Measurements from ENCODE around the gene LSM7.
A peak's percentile ranks its signal among the peaks of the same experiment; 100 is the strongest.

Gene LSM7

GRCh38 chr19:2312820-2313501 is 15.4 kb downstream of the LSM7 start:
- Mint-ChIP-seq H3K27ac (no peak overlapping the region), H3K4me3 (no peak overlapping the region)

GRCh38 chr19:2311093-2311492 is 17.3 kb downstream of the LSM7 start:
- Mint-ChIP-seq H3K27ac (no peak overlapping the region), H3K4me3 (no peak overlapping the region), H3K9me3 (peaks cover 13% of the 10 kb centered on the region), H3K4me1 (ENCODE audit: low read depth) (peaks cover 2% of the 10 kb centered on the region), H3K27me3 (ENCODE audit: low read depth) (peaks cover 70% of the 10 kb centered on the region), H3K36me3 (ENCODE audit: low read depth) (peaks cover 3% of the 10 kb centered on the region)

More at GRCh38 chr19:2312820-2313501, 15.4 kb downstream of the LSM7 start:
- H3K4me1 Mint-ChIP-seq (ENCODE audit: low read depth), result peaks cover 2% of the 10 kb centered on the region
- H3K27me3 Mint-ChIP-seq (ENCODE audit: low read depth), result peaks cover 60% of the 10 kb centered on the region
- peaks cover 3% of the 10 kb centered on the region for H3K36me3 Mint-ChIP-seq (ENCODE audit: low read depth)
- H3K9me3 Mint-ChIP-seq, result peaks cover 13% of the 10 kb centered on the region

DNA sequence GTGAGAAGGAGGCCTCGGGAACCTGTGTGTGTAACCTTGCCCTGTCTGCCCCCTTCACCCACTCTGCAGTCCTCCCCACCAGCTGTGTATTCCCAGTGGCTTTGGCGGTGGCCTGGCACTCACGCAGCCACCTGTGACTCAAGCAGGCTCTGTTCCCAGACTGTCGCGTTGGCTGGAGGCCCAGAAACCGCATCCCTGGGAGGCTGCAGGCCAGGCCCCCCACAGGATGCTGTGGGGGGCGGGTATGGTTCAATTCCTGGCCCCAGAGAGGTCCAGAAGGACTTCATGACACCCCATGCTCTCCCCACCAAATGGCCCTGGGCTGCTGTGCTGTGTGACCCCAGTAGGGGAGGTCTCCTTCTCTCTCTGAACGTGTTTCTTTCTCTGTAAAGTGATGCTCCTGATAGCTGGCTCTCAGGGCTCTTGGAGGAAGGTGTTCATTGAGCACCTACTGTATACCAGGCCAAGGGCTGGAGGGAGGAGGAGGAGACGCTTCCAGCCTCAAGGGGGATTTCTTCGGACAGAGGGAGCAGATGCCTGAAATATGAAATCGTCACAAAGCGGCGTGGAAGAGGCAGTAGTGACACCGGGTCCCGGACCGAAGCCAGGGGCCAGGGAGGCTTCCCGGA is 18.5 kb downstream of the LSM7 start:
- no peak overlapping the region for H3K27ac Mint-ChIP-seq
- H3K4me3 Mint-ChIP-seq, result no peak overlapping the region
- peaks cover 4% of the 10 kb centered on the region for H3K9me3 Mint-ChIP-seq
- H3K4me1 Mint-ChIP-seq (ENCODE audit: low read depth), result peaks cover 2% of the 10 kb centered on the region
- peaks cover 3% of the 10 kb centered on the region for H3K36me3 Mint-ChIP-seq (ENCODE audit: low read depth)
- peaks cover 74% of the 10 kb centered on the region for H3K27me3 Mint-ChIP-seq (ENCODE audit: low read depth)

DNA sequence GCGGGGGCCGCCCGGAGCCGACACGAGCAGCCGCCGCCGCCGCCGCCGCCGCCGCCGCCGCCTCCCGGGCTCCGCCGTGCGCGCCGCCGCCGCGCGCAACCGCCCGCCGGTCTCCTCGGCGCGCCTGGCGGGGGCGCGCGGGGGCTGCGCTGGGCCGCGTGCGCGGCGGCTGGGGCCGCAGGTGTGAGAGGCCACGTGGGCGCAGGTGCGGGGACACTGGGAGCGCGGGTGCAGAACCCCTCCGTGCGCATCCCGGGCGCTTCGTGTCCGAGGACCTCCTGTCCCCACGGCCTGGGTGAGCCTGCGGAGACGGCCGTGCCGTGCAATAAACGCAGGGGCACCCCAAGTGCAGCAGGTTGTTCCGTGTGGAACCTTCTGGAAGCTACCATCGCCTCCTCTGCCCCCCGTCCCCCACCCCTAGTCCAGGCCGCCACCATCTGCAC is 20.3 kb downstream of the LSM7 start, which contains the start of gene LINGO3:
TSS of gene LINGO3 (minus strand) at position 41 of the 443 bp plus-strand sequence. CDS start 16,378 bp downstream, outside the sequence.
- peaks cover 75% of the 10 kb centered on the region for H3K27me3 Mint-ChIP-seq (ENCODE audit: low read depth)
- peaks cover 9% of the 10 kb centered on the region for H3K36me3 Mint-ChIP-seq (ENCODE audit: low read depth)
- H3K27ac Mint-ChIP-seq, result no peak within 1 kb of the TSS
- H3K4me3 Mint-ChIP-seq, result peak within 1 kb of the TSS; percentile 68
- peaks cover 2% of the 10 kb centered on the region for H3K4me1 Mint-ChIP-seq (ENCODE audit: low read depth)
- no peaks in the 10 kb centered on the region for H3K9me3 Mint-ChIP-seq

GRCh38 chr19:2307518-2308012 is 20.8 kb downstream of the LSM7 start:
- Mint-ChIP-seq H3K4me3 (no peak overlapping the region), H3K27ac (no peak overlapping the region), H3K9me3 (no peaks in the 10 kb centered on the region), H3K27me3 (ENCODE audit: low read depth) (peaks cover 77% of the 10 kb centered on the region), H3K4me1 (ENCODE audit: low read depth) (peaks cover 6% of the 10 kb centered on the region), H3K36me3 (ENCODE audit: low read depth) (peaks cover 10% of the 10 kb centered on the region)

- H3K9me3 Mint-ChIP-seq, result no peaks in the 10 kb centered on the region
- no peak overlapping the region for H3K4me3 Mint-ChIP-seq
- H3K27me3 Mint-ChIP-seq (ENCODE audit: low read depth), result peaks cover 74% of the 10 kb centered on the region
- peaks cover 10% of the 10 kb centered on the region for H3K36me3 Mint-ChIP-seq (ENCODE audit: low read depth)
- peaks cover 6% of the 10 kb centered on the region for H3K4me1 Mint-ChIP-seq (ENCODE audit: low read depth)
- H3K27ac Mint-ChIP-seq, result no peak overlapping the region
These were observed 21.4 kb downstream of the LSM7 start for GRCh38 chr19:2306971-2307370.

- no peak overlapping the region for H3K4me3 Mint-ChIP-seq
- peaks cover 76% of the 10 kb centered on the region for H3K27me3 Mint-ChIP-seq (ENCODE audit: low read depth)
These were observed 22.0 kb downstream of the LSM7 start for GRCh38 chr19:2306281-2306806.

GRCh38 chr19:2305452-2306280 is 22.7 kb downstream of the LSM7 start:
- no peaks in the 10 kb centered on the region for H3K9me3 Mint-ChIP-seq
- H3K4me3 Mint-ChIP-seq, result no peak overlapping the region
- H3K27ac Mint-ChIP-seq, result no peak overlapping the region
- peaks cover 6% of the 10 kb centered on the region for H3K4me1 Mint-ChIP-seq (ENCODE audit: low read depth)
- H3K27me3 Mint-ChIP-seq (ENCODE audit: low read depth), result peaks cover 75% of the 10 kb centered on the region
- peaks cover 10% of the 10 kb centered on the region for H3K36me3 Mint-ChIP-seq (ENCODE audit: low read depth)

More at GRCh38 chr19:2306281-2306806, 22.0 kb downstream of the LSM7 start:
- Mint-ChIP-seq H3K36me3 (ENCODE audit: low read depth) (peaks cover 10% of the 10 kb centered on the region), H3K9me3 (no peaks in the 10 kb centered on the region), H3K4me1 (ENCODE audit: low read depth) (peaks cover 6% of the 10 kb centered on the region), H3K27ac (no peak overlapping the region)

GRCh38 chr19:2303211-2303798 is 25.1 kb downstream of the LSM7 start:
- peaks cover 4% of the 10 kb centered on the region for H3K4me1 Mint-ChIP-seq (ENCODE audit: low read depth)
- H3K27me3 Mint-ChIP-seq (ENCODE audit: low read depth), result peaks cover 52% of the 10 kb centered on the region
- peaks cover 7% of the 10 kb centered on the region for H3K36me3 Mint-ChIP-seq (ENCODE audit: low read depth)
- H3K9me3 Mint-ChIP-seq, result no peaks in the 10 kb centered on the region
- no peak overlapping the region for H3K27ac Mint-ChIP-seq
- no peak overlapping the region for H3K4me3 Mint-ChIP-seq

DNA sequence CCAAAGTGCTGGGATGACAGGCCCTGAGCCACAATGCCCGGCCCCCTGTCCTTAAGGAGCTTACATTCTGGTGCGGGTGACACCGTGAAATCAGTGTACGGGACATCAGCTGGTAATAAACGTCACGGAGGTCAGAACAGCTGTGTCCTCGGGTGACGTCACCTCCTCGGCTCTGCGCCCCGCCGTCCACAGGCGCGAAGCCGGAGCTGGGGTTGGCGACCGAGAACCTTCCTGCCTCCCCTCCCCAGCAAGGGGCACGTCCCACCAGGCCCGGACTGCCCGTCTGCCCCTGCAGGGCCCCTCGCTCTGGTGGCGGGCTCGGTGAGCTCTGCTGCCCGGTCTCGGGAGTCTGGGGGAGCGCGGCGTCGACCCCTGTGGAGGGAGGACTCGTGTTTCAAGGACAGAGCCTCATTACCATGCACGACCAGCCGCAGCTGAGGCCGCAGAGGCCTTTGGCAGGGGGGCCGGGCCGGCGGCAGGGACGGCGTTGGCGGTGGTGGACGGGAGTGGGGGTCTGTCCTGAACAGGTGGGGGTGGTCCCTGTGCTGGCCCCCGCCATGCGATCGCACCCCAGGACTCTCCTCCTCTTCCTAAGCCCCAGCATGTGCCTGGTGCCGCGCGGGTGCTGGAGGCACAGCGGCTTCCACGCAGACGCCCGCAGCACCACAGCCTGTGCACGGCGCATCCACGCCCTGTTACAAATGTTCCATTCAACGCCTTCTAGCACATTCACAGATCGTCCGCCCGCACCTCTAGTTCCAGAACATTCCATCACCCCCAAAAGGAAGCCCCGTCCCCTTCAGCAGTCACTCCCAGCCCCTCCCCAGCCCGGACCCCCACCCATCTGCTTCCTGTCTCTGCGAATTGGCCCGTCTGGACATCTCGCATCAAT is 25.8 kb downstream of the LSM7 start:
- no peak overlapping the region for H3K4me3 Mint-ChIP-seq
- H3K27me3 Mint-ChIP-seq (ENCODE audit: low read depth), result peaks cover 51% of the 10 kb centered on the region
- peaks cover 7% of the 10 kb centered on the region for H3K36me3 Mint-ChIP-seq (ENCODE audit: low read depth)
- peaks cover 4% of the 10 kb centered on the region for H3K4me1 Mint-ChIP-seq (ENCODE audit: low read depth)
- H3K27ac Mint-ChIP-seq, result no peak overlapping the region
- no peaks in the 10 kb centered on the region for H3K9me3 Mint-ChIP-seq

DNA sequence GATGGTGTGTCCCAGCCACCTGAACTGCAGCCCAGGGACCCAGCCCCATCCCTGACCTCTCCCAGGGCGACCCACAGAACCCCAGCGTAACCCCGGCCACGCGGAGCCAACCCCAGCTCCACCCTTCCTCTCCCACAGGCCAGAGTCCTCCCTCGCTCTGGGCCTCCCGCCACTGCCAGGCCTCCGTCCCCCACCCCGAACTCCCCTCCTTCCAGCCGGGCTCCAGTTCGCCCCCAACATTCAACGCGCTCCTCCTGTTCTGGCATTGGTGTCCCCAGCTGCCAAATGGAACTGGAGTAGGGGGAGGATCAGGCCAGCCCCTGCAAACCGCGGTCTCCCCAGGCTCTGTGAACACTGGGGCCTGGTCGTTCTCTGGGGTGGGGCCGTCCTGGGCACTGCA is 27.9 kb downstream of the LSM7 start:
- peaks cover 4% of the 10 kb centered on the region for H3K4me1 Mint-ChIP-seq (ENCODE audit: low read depth)
- H3K4me3 Mint-ChIP-seq, result no peak overlapping the region
- H3K27me3 Mint-ChIP-seq (ENCODE audit: low read depth), result peaks cover 35% of the 10 kb centered on the region
- peaks cover 7% of the 10 kb centered on the region for H3K36me3 Mint-ChIP-seq (ENCODE audit: low read depth)
- no peak overlapping the region for H3K27ac Mint-ChIP-seq
- H3K9me3 Mint-ChIP-seq, result no peaks in the 10 kb centered on the region

GRCh38 chr19:2296141-2296540 is 32.2 kb downstream of the LSM7 start:
- Mint-ChIP-seq H3K27ac (no peak overlapping the region), H3K4me1 (ENCODE audit: low read depth) (peaks cover 5% of the 10 kb centered on the region)

DNA sequence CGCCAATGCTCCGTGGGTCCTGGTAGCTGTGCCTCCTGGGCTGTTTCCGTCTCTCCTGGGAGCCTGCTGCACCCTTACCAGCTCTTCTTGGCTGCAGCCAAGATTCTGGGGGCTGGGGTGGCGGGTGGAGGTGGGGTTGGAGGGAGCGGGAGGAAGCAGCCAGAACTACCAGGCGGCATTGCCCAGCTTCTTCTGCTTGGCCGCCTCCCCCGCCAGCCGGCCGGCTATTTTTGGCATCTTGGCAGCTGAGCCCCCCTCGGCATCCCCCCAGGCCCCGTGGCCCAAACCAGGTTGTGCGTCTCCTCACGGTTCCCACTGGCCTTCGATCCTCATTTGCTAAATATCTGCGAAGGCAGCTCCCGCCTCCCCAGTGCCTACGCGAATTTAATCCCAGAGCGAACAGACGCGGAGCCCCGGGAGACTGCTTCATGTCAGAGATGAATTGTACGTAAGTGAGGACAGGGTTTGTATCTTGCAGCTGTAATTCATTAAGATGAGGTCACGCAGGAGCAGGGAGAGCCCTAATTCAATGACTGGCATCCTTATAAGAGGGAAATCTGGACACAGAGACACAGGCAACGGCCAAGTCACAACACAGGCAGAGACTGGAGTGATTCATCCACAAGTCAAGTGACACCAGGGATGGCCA is 33.6 kb downstream of the LSM7 start:
- Mint-ChIP-seq H3K4me1 (ENCODE audit: low read depth) (peaks cover 5% of the 10 kb centered on the region), H3K27ac (no peak overlapping the region), H3K27me3 (ENCODE audit: low read depth) (no peaks in the 10 kb centered on the region), H3K36me3 (ENCODE audit: low read depth) (peaks cover 14% of the 10 kb centered on the region), H3K4me3 (no peak overlapping the region), H3K9me3 (no peaks in the 10 kb centered on the region)

More at GRCh38 chr19:2296141-2296540, 32.2 kb downstream of the LSM7 start:
- H3K4me3 Mint-ChIP-seq, result no peak overlapping the region
- H3K9me3 Mint-ChIP-seq, result no peaks in the 10 kb centered on the region
- peaks cover 13% of the 10 kb centered on the region for H3K36me3 Mint-ChIP-seq (ENCODE audit: low read depth)
- H3K27me3 Mint-ChIP-seq (ENCODE audit: low read depth), result peaks cover 4% of the 10 kb centered on the region

Data from T-helper 1 cell treated with Interleukin-12 subunit alpha and Interleukin-12 subunit beta and Interleukin-4 antibody, amounts not matched to agents 30 μg/mL and 1 μg/mL, for 36 hours (primary cell).